Measurements from ENCODE around the gene ESYT2. TPM values are rescaled to one million over a fixed set of nuclear protein-coding genes. Genes with fewer than 3 reads are reported as not detected.

ESYT2 gene
- polyA plus RNA-seq, 10 donors: 31.3 to 39.4 (median 34.9) TPM

DNA sequence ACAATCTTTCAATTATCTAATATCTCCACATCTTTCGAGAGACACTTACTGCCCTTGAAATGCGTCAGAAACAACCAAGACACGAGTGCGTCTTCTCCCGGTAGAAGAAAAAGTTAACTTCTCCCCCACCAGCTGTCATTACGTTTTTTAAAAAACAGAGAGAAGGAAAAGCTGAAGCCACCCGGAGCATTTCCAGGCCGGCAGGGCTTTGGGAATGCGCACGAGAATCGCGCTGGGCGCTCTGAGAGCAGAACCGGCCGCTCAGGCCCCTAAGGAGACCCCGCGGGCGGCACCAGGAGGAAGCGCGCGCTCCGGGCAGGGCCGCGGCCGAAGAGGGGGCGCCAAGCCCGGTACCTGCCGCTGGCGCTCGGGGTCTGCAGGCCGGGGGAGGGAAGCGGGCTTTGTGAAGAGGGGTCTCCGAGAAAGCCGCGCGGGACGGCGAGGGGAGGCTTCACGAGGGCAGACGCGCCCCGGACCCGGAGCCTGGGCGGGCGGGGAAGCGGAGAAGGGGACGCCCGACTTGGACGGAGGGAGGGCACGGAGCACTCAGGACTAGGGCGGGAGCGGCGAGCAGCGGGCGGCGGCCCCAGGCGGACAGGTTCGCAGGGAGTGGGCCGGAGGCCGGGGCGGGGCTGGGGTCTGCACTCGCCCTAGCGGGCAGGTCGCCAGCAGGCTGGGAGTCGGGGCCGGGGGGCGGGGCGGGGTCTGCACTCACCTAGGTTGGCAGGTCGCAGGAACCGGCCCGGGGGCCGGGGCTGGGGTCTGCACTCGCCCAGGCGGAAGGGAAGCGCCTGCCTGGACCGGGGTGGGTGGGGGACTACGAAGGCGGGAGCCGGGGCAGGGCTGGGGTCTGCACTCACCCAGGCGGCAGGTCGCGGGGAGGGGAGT, 932 bp downstream of the ESYT2 start:
- peak in 1 of 3 donors; percentile 77 for DNase-seq

DNA sequence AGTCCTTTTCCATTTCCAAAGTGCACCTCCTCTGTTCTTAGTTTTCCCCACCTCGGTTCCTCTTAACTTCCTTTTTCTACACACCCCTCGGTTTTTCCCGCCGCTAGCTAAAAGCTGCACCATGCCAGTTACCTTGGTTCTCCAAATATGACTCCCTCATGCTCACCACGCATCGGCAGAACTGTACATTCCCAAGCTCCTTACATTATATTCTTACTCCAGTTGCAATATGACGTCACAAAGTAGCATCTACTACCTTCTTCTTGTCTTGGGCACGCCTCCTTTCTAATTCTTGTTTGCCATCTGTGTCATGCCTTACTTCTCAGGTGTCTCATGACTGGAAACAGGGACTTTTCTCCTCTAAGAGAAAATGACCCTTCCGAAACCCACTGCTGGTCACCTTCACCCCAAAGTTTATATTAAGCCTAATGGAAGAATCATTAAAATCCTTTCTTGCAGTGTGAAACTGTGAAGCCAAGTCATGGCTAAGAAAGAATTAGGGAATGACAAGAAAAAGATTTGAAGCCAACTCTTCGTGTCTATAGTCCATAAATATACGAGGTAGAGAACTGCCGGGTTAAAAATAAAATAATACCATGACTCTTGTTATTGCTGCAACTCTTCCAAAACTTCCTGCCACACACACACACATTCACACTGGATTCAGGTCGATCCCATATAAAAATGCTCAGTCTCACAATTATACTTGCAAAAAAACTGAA, 1.7 kb downstream of the ESYT2 start:
- peak in 1 of 3 donors; percentile 36 for DNase-seq

DNA sequence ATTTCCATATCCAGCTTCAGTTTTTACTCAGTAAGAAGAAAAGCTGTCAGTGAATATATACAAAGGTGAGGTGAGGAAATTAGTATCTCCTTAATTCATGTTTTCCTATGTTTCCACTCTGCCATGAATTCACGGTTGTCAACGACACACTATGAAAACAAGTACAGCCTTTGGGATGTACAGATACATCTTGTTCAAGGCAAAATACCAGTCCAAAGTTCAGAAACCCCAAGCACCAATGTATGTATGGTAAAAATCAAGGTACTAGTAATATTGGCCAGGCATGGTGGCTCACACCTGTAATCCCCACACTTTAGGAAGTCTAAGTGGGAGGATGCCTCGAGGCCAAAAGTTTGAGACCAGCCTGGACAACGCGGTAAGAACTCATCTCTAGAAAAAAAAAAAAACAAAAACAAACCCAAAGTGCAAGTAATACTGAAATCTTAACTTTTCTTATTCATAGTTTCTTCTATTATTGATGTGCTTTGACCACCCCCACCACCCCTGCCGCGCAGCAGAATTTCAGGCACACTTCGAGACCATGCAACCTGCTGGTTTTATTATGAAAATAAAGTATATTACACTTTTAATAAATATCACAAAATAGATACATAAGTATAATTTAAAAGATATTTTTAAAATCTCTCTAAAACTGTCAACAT, 3.5 kb downstream of the ESYT2 start:
- DNase-seq: no peak

DNA sequence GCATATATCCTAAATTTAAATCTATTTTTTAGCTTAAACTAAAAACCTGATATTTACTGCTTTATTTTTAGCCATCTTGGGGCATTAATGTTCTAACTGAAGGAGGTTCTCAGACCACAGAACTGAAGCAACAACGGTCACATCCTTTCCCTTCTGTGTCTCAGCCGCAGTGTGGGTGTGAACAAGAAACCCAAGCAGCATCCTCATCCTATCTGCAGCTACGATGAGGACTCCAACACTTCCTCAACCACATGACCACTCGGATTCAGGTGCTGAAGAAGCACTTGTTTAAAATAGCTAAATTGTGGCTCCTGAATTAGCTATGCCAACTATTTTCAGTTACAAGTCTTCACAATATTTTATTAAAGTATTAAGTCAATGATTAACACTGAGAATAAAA, 5.3 kb downstream of the ESYT2 start:
- DNase-seq: no peak

DNA sequence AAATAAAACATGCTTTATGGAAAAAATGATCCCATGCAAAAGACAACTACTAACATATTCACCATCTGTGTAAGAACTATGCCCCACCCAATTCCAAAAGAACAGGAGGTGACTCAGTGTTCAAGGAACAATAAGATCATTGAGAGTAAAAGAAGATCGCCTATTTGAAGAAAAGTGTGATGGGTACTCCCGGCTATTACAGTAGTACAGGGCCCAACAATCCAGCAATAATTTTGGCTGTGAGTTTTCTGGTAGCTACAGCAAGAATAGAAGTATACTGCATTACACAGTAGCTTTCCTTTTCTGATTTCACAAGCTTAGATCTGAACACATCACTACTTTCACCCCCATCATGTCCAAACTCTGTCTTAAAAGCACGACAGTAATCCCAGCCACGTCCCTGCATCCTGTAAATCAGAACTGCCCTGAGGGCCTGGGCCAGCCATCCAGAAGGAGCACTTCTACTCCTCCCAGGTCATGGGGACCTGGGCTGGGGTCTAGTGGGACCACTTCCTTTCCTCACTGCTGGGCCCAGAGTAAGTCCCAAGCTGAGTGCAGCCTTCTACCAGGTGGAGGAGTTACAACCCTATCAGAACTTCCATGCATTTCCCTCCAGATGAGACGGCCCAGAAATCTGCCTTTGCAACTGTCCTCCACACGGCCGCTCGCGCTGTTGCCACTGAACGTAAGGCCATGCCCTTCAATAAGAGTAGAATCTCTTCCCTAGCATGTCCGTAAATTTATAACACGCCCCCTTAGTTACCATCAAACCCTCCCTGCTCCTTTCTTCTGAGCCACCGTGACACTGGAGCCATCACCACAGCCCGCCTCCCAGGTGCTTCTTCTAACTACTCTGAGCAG, 7.9 kb downstream of the ESYT2 start:
- DNase-seq: peak; percentile 57 to 77 (median 58)

DNA sequence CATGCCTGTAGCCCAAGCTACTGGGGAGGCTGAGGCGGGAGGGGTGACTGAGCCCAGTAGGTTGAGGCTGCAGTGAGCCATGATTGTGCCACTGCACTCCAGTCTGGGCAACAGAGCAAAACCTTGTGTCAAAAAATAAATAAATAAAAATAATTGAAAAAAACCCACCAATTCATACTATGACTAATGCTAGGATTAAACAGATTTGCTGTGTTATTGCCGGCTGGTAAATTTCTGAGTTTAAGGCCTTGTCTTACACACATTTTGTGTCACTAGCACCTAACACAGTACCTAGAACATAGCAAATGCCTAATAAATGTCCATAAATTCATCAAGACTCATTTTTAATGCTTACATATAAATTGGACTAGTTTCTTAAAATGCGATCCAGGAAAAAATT, 8.7 kb downstream of the ESYT2 start:
- DNase-seq: no peak

DNA sequence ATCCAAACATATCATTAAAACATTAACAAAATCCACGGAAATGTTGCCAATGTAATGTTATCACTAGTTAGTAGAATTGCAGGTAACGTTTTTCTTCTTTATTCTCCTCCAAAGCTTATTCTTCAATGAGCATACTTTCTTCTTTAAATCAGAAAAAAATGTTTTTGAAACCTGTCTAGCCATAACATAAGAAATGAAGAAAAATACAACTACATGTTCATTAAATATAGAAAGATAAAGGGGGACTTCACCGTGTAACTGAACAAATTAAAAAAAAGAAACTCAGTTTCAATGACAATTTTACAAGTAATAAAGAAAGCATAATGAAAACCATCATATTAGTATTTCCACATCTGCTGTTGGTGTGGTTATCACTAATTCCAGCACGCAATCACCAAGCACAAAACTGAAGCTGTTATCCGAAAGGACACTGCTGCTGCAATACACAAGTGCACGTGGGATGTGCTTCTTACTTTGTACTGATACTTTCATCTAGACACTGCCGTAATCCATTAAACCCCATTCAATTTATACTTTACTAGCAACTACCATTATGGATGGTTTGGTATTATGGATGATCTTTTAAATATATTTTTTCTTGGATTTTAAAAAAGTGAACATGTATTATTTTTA, 9.6 kb downstream of the ESYT2 start:
- DNase-seq: no peak

DNA sequence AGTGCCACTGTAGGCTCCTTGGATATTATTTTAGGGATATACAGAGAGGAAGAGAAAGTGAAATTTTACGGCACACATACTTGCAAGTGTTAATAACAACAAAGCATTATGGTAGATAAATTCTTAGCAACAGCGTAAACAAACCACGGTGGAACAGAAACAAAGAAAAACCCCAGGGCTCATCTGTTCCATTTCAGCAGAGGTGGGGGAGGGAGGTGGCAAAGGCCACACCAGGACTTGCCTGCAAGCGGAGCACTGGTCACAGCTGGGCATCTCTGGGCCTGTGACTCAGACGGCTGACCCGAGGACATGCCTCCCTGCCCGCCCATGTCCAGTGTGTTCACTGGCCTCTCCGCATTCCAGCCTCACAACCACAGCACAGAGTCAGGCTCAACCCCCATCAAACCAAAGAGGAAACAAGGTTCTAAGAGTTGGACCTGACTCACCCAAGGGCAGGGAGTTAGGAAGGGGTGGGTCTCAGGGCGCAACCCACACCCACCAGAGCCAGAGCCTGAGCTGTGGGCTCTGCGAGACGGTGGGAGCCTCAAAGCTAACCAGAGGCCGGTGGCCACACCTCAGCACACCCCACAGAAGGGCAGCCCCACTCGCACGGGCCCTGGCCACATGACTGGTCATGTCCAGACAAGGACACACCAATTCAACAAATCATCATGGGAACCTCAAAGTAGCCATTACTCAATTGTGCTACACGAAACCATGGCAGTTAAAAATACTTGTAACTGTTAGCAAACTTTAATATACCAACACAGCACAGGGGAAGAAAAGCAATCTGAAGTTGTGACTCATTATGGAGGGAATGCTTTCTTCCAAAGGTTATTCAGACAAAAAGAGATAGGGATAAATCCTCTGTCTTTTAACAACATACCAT, 10.7 kb downstream of the ESYT2 start:
- DNase-seq: peak; percentile 66 to 88 (median 84)

DNA sequence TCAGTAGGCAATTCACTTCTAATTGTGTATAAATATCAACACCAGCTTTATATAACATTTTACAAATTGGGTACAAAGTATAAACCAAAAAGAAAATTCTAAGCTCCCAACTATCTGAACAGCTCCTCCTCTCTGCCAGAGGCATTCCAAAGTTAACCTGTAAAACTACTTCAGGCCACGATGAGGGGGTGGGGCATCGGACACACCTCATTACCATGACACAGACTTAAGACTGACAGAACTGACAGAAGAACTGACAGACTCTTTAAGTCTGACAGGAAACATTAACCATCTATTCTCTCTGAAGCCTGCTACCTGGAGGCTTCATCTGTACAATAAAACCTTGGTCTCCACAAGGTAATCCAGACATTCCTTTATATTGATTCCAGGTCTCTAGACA, 12.3 kb downstream of the ESYT2 start:
- DNase-seq: no peak

DNA sequence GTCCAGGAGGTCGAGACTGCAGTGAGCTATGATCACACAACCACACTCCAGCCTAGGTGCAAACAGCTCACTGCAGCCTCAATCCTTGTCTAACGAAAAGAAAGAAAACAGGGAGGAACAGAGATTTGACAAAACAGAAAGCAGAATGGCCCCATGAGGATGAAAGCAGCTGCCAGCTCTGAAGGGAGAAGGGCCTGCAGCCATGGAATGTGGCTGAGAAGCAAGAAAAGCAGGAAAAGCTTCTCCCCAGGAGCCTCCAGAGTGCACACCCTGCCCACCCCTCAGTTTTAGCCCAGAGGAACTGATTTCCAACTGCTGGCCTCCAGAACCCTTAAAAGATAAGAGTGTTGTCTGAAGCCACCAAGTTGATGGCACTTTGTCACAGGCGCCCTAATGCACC, 13.0 kb downstream of the ESYT2 start:
- peak in 2 of 3 donors; percentile 41 to 78 for DNase-seq

DNA sequence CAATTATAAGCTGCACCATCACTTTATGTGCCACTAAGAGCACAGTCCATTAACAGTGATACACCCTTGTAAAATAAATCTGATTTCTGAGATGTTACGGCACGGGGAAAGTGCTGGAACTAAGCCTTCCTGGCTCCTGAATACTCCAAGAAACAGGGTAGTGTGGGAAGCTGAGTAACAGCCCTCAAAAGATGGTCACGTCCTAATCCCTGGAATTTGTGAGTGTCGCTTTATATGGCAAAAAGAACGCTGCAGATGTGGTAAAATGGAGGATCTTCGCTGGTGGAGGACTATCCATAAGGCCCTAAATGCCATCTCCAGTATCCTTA, 13.5 kb downstream of the ESYT2 start:
- no peak for DNase-seq

DNA sequence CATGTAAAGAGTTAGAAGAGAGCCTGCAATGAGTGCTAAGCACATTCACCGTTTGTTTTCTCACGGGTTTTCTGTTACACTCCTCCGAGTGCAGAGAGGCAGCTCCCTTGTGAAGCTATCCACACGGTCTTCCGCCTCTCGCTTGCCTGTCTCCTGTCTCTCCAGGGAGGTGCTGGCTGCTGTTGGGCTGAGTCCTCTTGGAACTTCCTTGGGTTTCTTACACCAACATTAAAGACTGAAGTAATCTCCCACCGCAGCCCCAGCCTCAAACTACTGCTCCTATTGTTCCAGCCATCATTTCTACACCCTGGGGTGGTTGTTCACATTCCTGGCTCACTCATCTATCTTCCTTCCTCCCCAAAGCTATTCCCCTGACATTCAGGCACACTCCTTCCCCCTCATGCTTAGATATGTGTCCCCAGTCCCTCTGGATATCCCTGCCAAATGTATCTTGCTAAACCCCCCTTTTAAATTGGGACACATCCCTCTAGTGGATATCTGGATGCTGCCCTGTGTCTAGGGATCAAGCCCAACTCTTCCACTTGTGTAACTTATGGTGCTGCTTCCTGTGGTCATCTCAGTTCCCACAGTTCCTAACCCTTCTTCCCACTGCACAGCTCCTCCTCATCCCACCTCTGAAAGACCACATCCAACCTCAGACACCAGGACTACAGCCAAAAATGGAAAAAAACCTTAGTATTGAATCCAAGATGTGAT, 14.1 kb downstream of the ESYT2 start:
- DNase-seq: peak in 1 of 3 donors; percentile 57

DNA sequence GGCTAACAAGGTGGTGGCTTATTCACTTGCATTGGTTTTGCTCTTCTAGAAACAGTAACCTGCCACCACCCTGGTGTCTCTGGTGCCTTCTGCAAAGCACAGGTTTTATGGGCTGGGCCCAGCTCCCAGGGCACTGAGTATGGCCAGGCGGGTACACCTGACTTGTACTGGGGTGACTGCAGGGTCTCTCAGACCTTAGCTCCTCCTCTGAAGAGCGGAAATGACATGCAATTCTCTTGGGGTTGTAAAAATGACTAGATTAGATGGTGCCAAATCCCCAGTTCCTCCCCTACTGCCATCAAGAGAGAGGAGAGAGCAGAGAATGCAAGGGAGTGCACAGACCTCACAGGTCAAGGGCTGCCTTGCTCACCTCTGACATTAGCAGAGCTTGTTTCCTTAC, 14.7 kb downstream of the ESYT2 start:
- DNase-seq: no peak

DNA sequence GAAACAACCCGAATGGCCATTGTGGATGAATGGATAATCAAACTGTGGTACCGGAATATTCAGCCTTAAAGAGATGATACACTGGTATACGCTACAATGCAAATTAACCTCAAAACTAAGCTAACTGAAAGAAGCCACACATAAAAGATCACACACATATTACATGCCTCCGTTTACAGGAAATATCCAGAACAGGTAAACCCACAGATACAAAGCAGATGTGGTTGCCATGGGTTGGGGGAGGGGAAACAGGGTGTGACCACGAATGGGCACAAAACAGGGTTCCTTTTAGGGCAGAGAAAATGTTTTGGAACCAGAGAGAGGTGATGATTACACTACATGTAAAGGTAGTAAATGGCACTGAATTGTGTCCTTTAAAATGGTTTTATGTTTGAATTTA, 16.6 kb downstream of the ESYT2 start:
- no peak for DNase-seq

DNA sequence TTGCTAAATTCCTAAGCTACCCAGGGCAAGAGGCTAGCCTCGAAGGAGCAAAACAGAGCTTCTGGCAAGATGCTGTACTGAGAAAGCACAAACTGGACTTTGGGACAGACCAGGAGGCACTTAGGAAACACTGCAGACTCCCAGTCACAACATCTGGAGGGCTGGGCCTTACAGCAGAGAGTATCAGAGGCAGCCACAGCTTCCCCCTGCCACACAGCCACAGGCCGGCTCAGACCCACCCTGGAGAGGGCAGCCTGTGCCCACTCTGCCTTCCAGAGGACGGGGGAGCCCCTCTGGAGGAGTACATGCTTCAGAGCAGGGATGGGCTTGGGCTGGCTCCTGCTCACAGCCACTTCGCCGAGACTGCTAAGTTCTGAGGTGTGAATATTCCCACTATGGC, 17.4 kb downstream of the ESYT2 start:
- no peak for DNase-seq

DNA sequence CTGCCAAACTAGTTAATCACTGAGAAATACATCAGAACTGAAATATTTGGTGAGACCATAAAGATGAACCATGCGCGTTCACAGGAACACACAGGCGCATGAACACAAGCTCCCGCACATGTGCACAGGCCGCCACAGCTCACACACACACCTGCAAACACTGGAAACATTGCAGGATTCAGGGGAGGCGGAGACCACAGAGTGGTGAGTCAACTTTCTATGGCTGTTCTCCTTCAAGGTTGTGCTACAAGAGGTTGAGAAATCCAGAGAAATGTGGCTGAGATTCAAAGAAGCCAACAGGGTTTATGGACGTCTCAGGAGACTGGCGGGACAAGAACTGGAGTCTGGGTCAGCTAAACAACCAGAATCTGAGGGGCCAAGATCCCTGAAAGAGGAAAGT, 17.8 kb downstream of the ESYT2 start:
- DNase-seq: no peak

DNA sequence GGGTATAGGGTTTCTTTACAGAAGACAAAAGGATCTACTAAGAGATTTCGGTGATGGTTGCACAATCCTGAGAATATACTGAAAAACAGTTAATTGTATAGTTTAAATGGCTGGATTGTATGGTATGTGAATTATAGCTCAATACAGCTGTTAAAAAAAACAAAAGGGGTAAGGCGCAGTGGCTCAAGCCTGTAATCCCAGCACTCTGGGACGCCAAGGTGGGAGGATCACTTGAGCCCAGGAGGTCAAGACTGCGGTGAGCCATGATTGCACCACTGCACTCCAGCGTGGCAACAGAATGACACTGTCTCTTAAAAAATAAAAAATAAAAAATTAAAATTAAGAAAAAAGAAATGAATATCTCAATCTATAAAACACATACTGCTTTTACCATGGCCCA, 18.5 kb downstream of the ESYT2 start:
- DNase-seq: no peak

DNA sequence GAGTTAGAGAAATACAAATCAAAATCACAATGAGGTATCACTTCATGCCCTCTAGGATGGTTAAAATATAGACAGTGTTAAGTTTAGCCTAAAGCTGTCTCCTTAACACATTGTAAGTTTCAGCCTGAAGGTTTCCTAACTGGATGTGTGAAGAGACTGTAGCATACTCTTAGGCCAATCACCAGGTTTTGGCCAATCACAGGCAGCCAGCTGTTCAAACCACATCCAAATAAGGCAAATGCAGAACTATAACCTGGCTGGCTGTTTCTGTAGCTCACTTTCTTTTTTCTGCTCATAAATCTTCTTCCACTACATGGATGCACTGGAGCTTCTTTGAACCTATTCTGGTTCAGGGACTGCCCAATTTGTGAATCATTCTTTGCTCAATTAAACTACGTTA, 19.7 kb downstream of the ESYT2 start:
- DNase-seq: no peak

DNA sequence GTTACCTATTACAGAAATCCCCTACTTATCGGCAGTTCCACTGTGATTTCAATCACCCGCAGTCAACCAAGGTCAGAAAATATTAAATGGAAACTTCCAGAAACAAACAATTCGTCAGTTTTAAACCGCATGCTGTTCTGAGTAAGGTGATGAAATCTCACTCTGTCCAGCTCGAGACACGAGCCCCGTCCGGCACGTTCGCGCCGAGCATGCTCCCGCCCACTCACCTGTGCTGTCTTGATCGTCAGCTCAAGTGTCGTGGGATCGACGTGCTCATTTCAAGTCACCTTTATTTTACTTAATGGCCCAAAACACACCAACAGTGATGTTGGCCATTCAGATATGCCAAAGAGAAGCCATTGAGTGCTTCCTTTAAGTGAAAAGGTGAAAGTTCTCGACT, 21.2 kb downstream of the ESYT2 start:
- DNase-seq: no peak

DNA sequence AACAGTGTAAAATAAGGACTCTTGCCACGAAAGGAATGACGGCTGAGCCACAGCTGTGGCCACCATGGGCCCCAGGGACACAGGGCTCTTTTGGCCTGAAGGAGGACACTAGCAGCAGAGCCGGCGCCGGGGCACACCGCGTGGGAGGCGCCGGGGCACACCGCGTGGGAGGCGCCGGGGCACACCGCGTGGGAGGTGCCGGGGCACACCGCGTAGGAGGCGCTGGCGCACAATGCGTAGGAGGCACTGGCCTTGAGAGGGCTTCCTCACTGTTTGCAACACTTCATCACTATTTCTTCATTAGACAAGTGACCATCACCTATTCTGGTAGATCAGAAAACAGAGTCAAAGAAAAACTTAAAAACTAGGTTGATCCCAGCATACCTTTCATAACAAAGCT, 23.4 kb downstream of the ESYT2 start:
- DNase-seq: no peak
